NB4 (cell line): ENCODE results near the gene CAMK2B.
A peak's percentile ranks its signal among the peaks of the same experiment; 100 is the strongest.

Experiments
- DNase-seq: peaks from one replicate; pipeline ENCODE4 v3.0.0; 2010; ENCODE audit warnings: low read depth
- H3K4me3 ChIP-seq: one replicate; pipeline ENCODE4 v1.5.1; 2011; ENCODE audit warnings: mild to moderate bottlenecking, low read depth, low read length, moderate library complexity
- MYC ChIP-seq: IDR thresholded peaks from 2 replicates; pipeline ENCODE4 v1.6.1; 2011; ENCODE audit warnings: low read depth, low read length
- POLR2A ChIP-seq: IDR thresholded peaks from 2 replicates; pipeline ENCODE4 v1.6.1; 2011; ENCODE audit warnings: mild to moderate bottlenecking; ENCODE audit not compliant: insufficient read length; ENCODE audit errors: extremely low read depth
- TF ChIP-seq, protein P1 (sequence below): IDR thresholded peaks from one replicate; pipeline ENCODE4 v1.5.1; 2012; ENCODE audit warnings: low read depth, low read length
- TF ChIP-seq, protein P2 (sequence below): IDR thresholded peaks from 2 replicates; pipeline ENCODE4 v1.6.1; 2011; ENCODE audit warnings: low read depth, low read length

The CAMK2B gene

DNA sequence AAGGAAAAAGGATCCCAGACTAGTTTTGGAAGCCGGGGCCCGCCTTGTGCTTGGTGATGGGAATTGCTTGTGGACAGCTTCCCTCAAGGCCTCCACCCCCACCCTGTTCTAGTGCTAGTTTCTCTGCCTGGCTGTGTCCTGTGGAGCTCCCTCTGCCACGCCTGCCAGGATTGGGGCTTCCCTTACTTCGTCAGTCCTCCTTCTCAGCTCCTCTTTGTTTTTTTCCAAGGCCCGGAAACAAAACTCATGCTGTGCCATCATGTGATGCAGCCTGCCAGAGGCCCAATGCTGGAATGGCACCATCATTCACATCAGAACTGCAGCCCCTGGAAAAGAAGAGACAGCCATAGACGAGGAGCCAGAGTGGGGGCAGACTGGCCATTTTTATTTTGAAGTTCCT, 113.4 kb downstream of the CAMK2B start:
- DNase-seq: no peak
- no peak overlapping the region for H3K4me3 ChIP-seq
- no peak for TF ChIP-seq POLR2A
- TF ChIP-seq, protein P1, sequence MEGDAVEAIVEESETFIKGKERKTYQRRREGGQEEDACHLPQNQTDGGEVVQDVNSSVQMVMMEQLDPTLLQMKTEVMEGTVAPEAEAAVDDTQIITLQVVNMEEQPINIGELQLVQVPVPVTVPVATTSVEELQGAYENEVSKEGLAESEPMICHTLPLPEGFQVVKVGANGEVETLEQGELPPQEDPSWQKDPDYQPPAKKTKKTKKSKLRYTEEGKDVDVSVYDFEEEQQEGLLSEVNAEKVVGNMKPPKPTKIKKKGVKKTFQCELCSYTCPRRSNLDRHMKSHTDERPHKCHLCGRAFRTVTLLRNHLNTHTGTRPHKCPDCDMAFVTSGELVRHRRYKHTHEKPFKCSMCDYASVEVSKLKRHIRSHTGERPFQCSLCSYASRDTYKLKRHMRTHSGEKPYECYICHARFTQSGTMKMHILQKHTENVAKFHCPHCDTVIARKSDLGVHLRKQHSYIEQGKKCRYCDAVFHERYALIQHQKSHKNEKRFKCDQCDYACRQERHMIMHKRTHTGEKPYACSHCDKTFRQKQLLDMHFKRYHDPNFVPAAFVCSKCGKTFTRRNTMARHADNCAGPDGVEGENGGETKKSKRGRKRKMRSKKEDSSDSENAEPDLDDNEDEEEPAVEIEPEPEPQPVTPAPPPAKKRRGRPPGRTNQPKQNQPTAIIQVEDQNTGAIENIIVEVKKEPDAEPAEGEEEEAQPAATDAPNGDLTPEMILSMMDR: no peak
- no peak for TF ChIP-seq MYC
- TF ChIP-seq, protein P2, sequence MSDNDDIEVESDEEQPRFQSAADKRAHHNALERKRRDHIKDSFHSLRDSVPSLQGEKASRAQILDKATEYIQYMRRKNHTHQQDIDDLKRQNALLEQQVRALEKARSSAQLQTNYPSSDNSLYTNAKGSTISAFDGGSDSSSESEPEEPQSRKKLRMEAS: no peak

DNA sequence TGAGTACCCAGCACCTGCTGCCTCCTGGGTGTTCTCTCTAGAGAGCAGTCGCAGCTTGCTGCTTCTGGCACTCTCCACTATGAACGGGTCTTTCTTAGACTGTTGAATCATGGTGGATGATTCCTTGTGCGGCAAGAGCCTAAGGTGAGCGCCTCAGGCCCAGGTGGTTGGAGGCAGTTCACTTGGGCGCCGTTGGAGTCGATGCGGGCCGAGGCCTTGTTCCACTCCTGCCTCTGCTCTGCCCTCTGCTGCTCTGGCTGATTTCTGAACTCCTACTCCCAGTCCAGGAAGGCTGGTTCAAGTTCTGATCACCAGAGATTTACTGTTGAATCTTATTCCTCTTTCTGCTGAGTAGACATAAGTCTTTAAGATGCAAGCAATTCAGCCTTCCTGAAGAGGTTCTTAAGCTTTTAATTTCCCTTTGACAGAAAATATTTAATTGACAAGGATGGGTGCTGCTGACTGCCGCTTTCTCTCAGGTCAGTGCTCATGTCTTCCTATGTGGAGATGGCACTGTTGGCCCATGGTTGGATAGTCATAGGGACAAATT, 114.2 kb downstream of the CAMK2B start:
- no peak for DNase-seq
- H3K4me3 ChIP-seq: no peak overlapping the region
- TF ChIP-seq, protein P1: no peak
- TF ChIP-seq POLR2A: no peak
- TF ChIP-seq, protein P2: no peak
- no peak for TF ChIP-seq MYC

DNA sequence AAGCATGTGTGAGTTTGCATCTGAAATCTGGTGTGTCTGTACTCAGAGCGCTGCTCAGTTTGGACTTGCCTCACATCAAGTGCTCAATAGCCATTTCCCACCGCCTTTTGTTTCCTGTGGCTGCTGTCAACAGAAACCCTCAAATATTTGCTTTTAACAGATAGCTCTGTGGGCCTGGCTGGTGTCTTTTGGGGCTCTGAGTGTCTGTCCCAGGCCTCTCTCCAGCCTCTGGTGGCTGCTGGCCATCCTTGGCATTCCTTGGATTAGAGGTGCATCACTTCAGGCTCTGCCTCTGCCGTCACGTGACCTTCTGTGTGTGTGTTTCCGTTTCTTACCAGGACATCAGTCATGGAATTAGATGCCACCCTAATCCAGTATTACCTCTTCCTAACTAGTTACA, 115.3 kb downstream of the CAMK2B start:
- TF ChIP-seq, protein P2: no peak
- TF ChIP-seq, protein P1: no peak
- TF ChIP-seq POLR2A: no peak
- no peak for TF ChIP-seq MYC
- no peak for DNase-seq
- no peak overlapping the region for H3K4me3 ChIP-seq

DNA sequence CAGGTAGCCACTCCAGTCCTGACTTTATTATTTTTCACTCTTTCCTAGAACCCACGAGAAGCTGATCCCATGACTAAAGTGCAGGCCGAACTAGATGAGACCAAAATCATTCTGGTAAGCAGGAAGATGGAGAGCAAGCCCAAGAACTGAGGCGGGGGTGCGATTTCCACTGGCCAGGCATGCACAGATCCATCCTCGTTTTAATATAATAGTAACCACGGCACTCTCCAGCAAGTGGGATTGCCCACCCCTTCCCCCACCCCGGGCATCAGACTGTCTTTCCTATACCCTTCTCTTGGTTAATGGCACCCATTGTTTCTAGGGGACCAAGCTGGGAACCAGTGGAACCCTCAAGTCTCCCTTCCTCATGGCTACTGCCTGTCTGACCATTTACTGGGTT, 117.3 kb downstream of the CAMK2B start:
- TF ChIP-seq POLR2A (no peak), MYC (no peak)
- TF ChIP-seq, protein P1: no peak
- TF ChIP-seq, protein P2: no peak
- DNase-seq: no peak
- no peak overlapping the region for H3K4me3 ChIP-seq

DNA sequence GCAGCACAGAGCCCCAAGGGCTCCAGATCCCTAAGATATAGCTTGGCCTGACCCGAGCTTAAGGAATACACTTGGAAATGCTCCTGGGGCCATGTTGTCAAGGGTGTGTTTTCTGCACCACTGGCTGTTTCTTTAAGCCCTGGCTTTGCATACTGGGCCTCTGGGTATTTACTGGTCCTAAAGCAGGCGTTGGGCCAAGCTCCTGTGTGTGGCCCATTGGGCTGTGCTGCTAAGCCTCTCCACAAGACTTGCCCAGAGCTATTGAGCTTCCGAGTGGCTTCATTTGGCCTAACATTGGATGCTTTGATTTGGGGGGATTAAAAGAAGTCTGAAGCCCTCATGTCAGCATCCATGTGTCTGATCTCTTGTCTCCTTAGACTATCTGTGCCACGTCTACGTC, 119.4 kb downstream of the CAMK2B start:
- H3K4me3 ChIP-seq: no peak overlapping the region
- no peak for DNase-seq
- TF ChIP-seq, protein P2: no peak
- TF ChIP-seq MYC (no peak), POLR2A (no peak)
- TF ChIP-seq, protein P1: no peak

DNA sequence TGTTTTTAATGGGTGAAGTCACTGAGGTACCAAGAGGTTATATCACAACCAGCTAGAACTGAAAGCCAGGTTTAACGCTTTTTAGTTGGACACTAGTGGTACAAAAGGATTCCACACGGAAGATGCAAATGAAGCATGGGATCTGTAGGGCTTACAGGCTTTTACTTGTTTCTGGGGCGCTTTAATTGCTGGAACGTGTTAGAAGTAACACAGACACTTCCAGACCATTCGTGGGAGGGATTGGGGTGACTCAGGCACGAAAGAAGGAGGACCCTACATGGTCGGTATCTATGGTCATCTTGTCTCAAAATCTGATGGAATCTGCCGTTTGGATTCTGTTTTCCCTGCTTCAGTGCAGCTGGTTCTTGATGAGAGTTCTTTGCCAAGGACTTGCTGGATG, 123.6 kb downstream of the CAMK2B start:
- peak overlapping the region; percentile 94 for H3K4me3 ChIP-seq
- no peak for DNase-seq
- TF ChIP-seq, protein P1: no peak
- TF ChIP-seq MYC: no peak
- TF ChIP-seq, protein P2: no peak
- TF ChIP-seq POLR2A: no peak
